Neural progenitor cell (in vitro differentiated cells): ENCODE results near the gene CRCP.

ENCODE experiments used
- CTCF ChIP-seq: fragments of 200-600 bp; sonication (generic); IDR thresholded peaks from 2 replicates; pipeline ENCODE4 v1.5.1; 2017; ENCODE audit warnings: antibody characterized with exemption, mild to moderate bottlenecking
- EZH2 ChIP-seq: fragments of 200-600 bp; sonication (generic); IDR thresholded peaks from 2 replicates; pipeline ENCODE4 v1.6.1; 2017; ENCODE audit warnings: antibody characterized with exemption, mild to moderate bottlenecking, moderate library complexity
- EZH2phosphoT487 ChIP-seq: fragments of 200-600 bp; sonication (generic); IDR thresholded peaks from 2 replicates; pipeline ENCODE4 v1.6.1; 2017; ENCODE audit warnings: antibody characterized with exemption

- TF ChIP-seq EZH2 (no peak), CTCF (no peak), EZH2phosphoT487 (no peak)
Observed at GRCh38 chr7:66143876-66144332, 29.3 kb downstream of the CRCP start.
